C4-2B (cell line): ENCODE results near the gene RGPD4.

ENCODE experiments used
- ZFX ChIP-seq: fragments of 450-650 bp; IDR thresholded peaks from 2 replicates; pipeline ENCODE4 v1.6.1; 2017
- TF ChIP-seq, protein P1 (sequence below): fragments of 450-650 bp; conservative IDR thresholded peaks from 2 replicates; pipeline ENCODE4 v1.5.1; 2017; ENCODE audit warnings: mild to moderate bottlenecking

DNA sequence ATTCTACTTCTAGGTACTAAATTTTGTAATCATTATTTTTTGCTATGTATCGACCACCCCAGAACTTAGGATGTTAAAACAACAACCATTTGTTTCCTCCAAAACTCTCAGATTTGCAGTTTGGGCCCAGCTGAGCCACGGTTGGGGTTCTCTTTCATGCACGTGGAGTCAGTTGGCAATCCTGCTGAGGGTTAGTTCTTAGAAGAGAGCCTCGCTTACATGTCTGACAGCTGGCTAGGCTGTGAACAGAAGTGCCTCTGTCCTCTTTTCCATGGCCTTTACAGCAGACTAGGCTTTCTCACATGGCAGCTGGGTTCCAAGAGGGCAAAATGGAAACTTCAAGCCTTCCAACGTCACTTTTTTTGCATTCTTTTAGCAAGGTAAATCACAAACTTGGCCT lies 9.3 kb upstream of the RGPD4 start:
- TF ChIP-seq, protein P1, sequence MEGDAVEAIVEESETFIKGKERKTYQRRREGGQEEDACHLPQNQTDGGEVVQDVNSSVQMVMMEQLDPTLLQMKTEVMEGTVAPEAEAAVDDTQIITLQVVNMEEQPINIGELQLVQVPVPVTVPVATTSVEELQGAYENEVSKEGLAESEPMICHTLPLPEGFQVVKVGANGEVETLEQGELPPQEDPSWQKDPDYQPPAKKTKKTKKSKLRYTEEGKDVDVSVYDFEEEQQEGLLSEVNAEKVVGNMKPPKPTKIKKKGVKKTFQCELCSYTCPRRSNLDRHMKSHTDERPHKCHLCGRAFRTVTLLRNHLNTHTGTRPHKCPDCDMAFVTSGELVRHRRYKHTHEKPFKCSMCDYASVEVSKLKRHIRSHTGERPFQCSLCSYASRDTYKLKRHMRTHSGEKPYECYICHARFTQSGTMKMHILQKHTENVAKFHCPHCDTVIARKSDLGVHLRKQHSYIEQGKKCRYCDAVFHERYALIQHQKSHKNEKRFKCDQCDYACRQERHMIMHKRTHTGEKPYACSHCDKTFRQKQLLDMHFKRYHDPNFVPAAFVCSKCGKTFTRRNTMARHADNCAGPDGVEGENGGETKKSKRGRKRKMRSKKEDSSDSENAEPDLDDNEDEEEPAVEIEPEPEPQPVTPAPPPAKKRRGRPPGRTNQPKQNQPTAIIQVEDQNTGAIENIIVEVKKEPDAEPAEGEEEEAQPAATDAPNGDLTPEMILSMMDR, result no peak
- no peak for TF ChIP-seq ZFX
